ENCODE data around the gene ABCG2. TPM values are rescaled to one million over a fixed set of nuclear protein-coding genes. Genes with fewer than 3 reads are reported as not detected.

ABCG2 gene
- polyA plus RNA-seq, 4 donors, result 6.5 to 37.6 (median 23.6) TPM

GRCh38 chr4:88195328-88196012, 37.0 kb upstream of the ABCG2 start:
- peak overlapping the region in 2 of 3 donors; percentile 1 to 68 for H3K27ac ChIP-seq (ENCODE audit: low read depth in 1 of 3, low read length in 2 of 3)

GRCh38 chr4:88191404-88191803, 33.0 kb upstream of the ABCG2 start:
- Histone ChIP-seq H3K4me3 (ENCODE audit: low read depth in 1 of 3, low read length in 3 of 3) (no peak overlapping the region), H3K27me3 (ENCODE audit: control insufficient read depth in 3 of 3, insufficient read depth in 3 of 3, low read length in 3 of 3) (no peaks in the 10 kb centered on the region), H3K27ac (ENCODE audit: low read depth in 1 of 3, low read length in 2 of 3) (no peak overlapping the region), H3K36me3 (ENCODE audit: control insufficient read depth in 3 of 3, insufficient read depth in 2 of 3, low read depth in 1 of 3, low read length in 3 of 3) (no peaks in the 10 kb centered on the region), H3K4me1 (ENCODE audit: control insufficient read depth in 3 of 3, insufficient read depth in 2 of 3, low read depth in 1 of 3, low read length in 2 of 3) (peaks cover 2 to 10% (median 6%) of the 10 kb centered on the region in 3 donors), H3K9me3 (ENCODE audit: control insufficient read depth in 2 of 2, insufficient read depth in 1 of 2, low read depth in 1 of 2, low read length in 1 of 2) (no peaks in the 10 kb centered on the region)
- FAIRE-seq (no peak), DNase-seq (no peak)
- 48 to 64% (median 49%) methylated on average over 3 of the region's 3 CpGs for WGBS, 3 donors

More at GRCh38 chr4:88195328-88196012, 37.0 kb upstream of the ABCG2 start:
- WGBS, 3 donors, result 48 to 66% (median 58%) methylated on average over 8 of the region's 8 CpGs
- H3K4me1 ChIP-seq (ENCODE audit: control insufficient read depth in 3 of 3, insufficient read depth in 2 of 3, low read depth in 1 of 3, low read length in 2 of 3), result peaks cover 2 to 13% (median 3%) of the 10 kb centered on the region in 3 donors
- peak; percentile 42 to 75 for DNase-seq
- no peak overlapping the region for H3K4me3 ChIP-seq (ENCODE audit: low read depth in 1 of 3, low read length in 3 of 3)
- no peaks in the 10 kb centered on the region for H3K27me3 ChIP-seq (ENCODE audit: control insufficient read depth in 3 of 3, insufficient read depth in 3 of 3, low read length in 3 of 3)
- no peaks in the 10 kb centered on the region for H3K9me3 ChIP-seq (ENCODE audit: control insufficient read depth in 2 of 2, insufficient read depth in 1 of 2, low read depth in 1 of 2, low read length in 1 of 2)
- no peaks in the 10 kb centered on the region for H3K36me3 ChIP-seq (ENCODE audit: control insufficient read depth in 3 of 3, insufficient read depth in 2 of 3, low read depth in 1 of 3, low read length in 3 of 3)
- FAIRE-seq, result no peak

GRCh38 chr4:88189881-88190585, 31.6 kb upstream of the ABCG2 start:
- FAIRE-seq (no peak), DNase-seq (peak; percentile 15 to 21)
- WGBS, 3 donors, result 11 to 39% (median 30%) methylated on average over 3 of the region's 3 CpGs
- H3K27me3 ChIP-seq (ENCODE audit: control insufficient read depth in 3 of 3, insufficient read depth in 3 of 3, low read length in 3 of 3), result no peaks in the 10 kb centered on the region
- no peaks in the 10 kb centered on the region for H3K36me3 ChIP-seq (ENCODE audit: control insufficient read depth in 3 of 3, insufficient read depth in 2 of 3, low read depth in 1 of 3, low read length in 3 of 3)
- peaks cover 0 to 3% (median 0%) of the 10 kb centered on the region in 3 donors for H3K4me1 ChIP-seq (ENCODE audit: control insufficient read depth in 3 of 3, insufficient read depth in 2 of 3, low read depth in 1 of 3, low read length in 2 of 3)
- H3K4me3 ChIP-seq (ENCODE audit: low read depth in 1 of 3, low read length in 3 of 3), result no peak overlapping the region
- H3K9me3 ChIP-seq (ENCODE audit: control insufficient read depth in 2 of 2, insufficient read depth in 1 of 2, low read depth in 1 of 2, low read length in 1 of 2), result peaks cover 0 to 1% of the 10 kb centered on the region in 2 donors
- H3K27ac ChIP-seq (ENCODE audit: low read depth in 1 of 3, low read length in 2 of 3), result no peak overlapping the region

- Histone ChIP-seq H3K9me3 (ENCODE audit: control insufficient read depth in 2 of 2, insufficient read depth in 1 of 2, low read depth in 1 of 2, low read length in 1 of 2) (peaks cover 0 to 4% of the 10 kb centered on the region in 2 donors), H3K27me3 (ENCODE audit: control insufficient read depth in 3 of 3, insufficient read depth in 3 of 3, low read length in 3 of 3) (no peaks in the 10 kb centered on the region), H3K27ac (ENCODE audit: low read depth in 1 of 3, low read length in 2 of 3) (no peak overlapping the region), H3K36me3 (ENCODE audit: control insufficient read depth in 3 of 3, insufficient read depth in 2 of 3, low read depth in 1 of 3, low read length in 3 of 3) (no peaks in the 10 kb centered on the region), H3K4me3 (ENCODE audit: low read depth in 1 of 3, low read length in 3 of 3) (no peak overlapping the region), H3K4me1 (ENCODE audit: control insufficient read depth in 3 of 3, insufficient read depth in 2 of 3, low read depth in 1 of 3, low read length in 2 of 3) (peaks cover 0 to 3% (median 0%) of the 10 kb centered on the region in 3 donors)
- no peak for FAIRE-seq
- WGBS, 3 donors, result 56 to 80% (median 61%) methylated on average over 1 of the region's 1 CpG
- no peak for DNase-seq
Measured at GRCh38 chr4:88189418-88189738, 30.9 kb upstream of the ABCG2 start.

GRCh38 chr4:88188738-88189417, 30.4 kb upstream of the ABCG2 start:
- H3K4me3 ChIP-seq (ENCODE audit: low read depth in 1 of 3, low read length in 3 of 3), result no peak overlapping the region
- peaks cover 0 to 4% of the 10 kb centered on the region in 2 donors for H3K9me3 ChIP-seq (ENCODE audit: control insufficient read depth in 2 of 2, insufficient read depth in 1 of 2, low read depth in 1 of 2, low read length in 1 of 2)
- no peak overlapping the region for H3K27ac ChIP-seq (ENCODE audit: low read depth in 1 of 3, low read length in 2 of 3)
- H3K36me3 ChIP-seq (ENCODE audit: control insufficient read depth in 3 of 3, insufficient read depth in 2 of 3, low read depth in 1 of 3, low read length in 3 of 3), result no peaks in the 10 kb centered on the region
- DNase-seq, result peak in 1 of 2 donors; percentile 43
- H3K4me1 ChIP-seq (ENCODE audit: control insufficient read depth in 3 of 3, insufficient read depth in 2 of 3, low read depth in 1 of 3, low read length in 2 of 3), result peaks cover 0 to 3% (median 0%) of the 10 kb centered on the region in 3 donors
- no peak for FAIRE-seq
- WGBS, 3 donors, result 82 to 87% (median 87%) methylated on average over 6 of the region's 6 CpGs
- H3K27me3 ChIP-seq (ENCODE audit: control insufficient read depth in 3 of 3, insufficient read depth in 3 of 3, low read length in 3 of 3), result no peaks in the 10 kb centered on the region

GRCh38 chr4:88187766-88188165, 29.3 kb upstream of the ABCG2 start:
- FAIRE-seq (no peak), DNase-seq (no peak)
- Histone ChIP-seq H3K4me3 (ENCODE audit: low read depth in 1 of 3, low read length in 3 of 3) (no peak overlapping the region), H3K36me3 (ENCODE audit: control insufficient read depth in 3 of 3, insufficient read depth in 2 of 3, low read depth in 1 of 3, low read length in 3 of 3) (no peaks in the 10 kb centered on the region), H3K27ac (ENCODE audit: low read depth in 1 of 3, low read length in 2 of 3) (no peak overlapping the region), H3K9me3 (ENCODE audit: control insufficient read depth in 2 of 2, insufficient read depth in 1 of 2, low read depth in 1 of 2, low read length in 1 of 2) (peaks cover 0 to 4% of the 10 kb centered on the region in 2 donors), H3K27me3 (ENCODE audit: control insufficient read depth in 3 of 3, insufficient read depth in 3 of 3, low read length in 3 of 3) (no peaks in the 10 kb centered on the region), H3K4me1 (ENCODE audit: control insufficient read depth in 3 of 3, insufficient read depth in 2 of 3, low read depth in 1 of 3, low read length in 2 of 3) (peaks cover 0 to 3% (median 0%) of the 10 kb centered on the region in 3 donors)
- 87 to 100% (median 96%) methylated on average over 1 of the region's 1 CpG for WGBS, 3 donors

- H3K4me1 ChIP-seq (ENCODE audit: control insufficient read depth in 3 of 3, insufficient read depth in 2 of 3, low read depth in 1 of 3, low read length in 2 of 3), result peaks cover 0 to 3% (median 0%) of the 10 kb centered on the region in 3 donors
- peaks cover 0 to 4% of the 10 kb centered on the region in 2 donors for H3K9me3 ChIP-seq (ENCODE audit: control insufficient read depth in 2 of 2, insufficient read depth in 1 of 2, low read depth in 1 of 2, low read length in 1 of 2)
- no peaks in the 10 kb centered on the region for H3K36me3 ChIP-seq (ENCODE audit: control insufficient read depth in 3 of 3, insufficient read depth in 2 of 3, low read depth in 1 of 3, low read length in 3 of 3)
- FAIRE-seq, result no peak
- H3K27me3 ChIP-seq (ENCODE audit: control insufficient read depth in 3 of 3, insufficient read depth in 3 of 3, low read length in 3 of 3), result no peaks in the 10 kb centered on the region
- no peak overlapping the region for H3K27ac ChIP-seq (ENCODE audit: low read depth in 1 of 3, low read length in 2 of 3)
- no peak overlapping the region for H3K4me3 ChIP-seq (ENCODE audit: low read depth in 1 of 3, low read length in 3 of 3)
- no peak for DNase-seq
Measured at GRCh38 chr4:88185906-88186305, 27.5 kb upstream of the ABCG2 start.

GRCh38 chr4:88179261-88179660, 20.8 kb upstream of the ABCG2 start:
- Histone ChIP-seq H3K4me3 (ENCODE audit: low read depth in 1 of 3, low read length in 3 of 3) (no peak overlapping the region), H3K4me1 (ENCODE audit: control insufficient read depth in 3 of 3, insufficient read depth in 2 of 3, low read depth in 1 of 3, low read length in 2 of 3) (peaks cover 0 to 13% (median 1%) of the 10 kb centered on the region in 3 donors), H3K27ac (ENCODE audit: low read depth in 1 of 3, low read length in 2 of 3) (no peak overlapping the region), H3K27me3 (ENCODE audit: control insufficient read depth in 3 of 3, insufficient read depth in 3 of 3, low read length in 3 of 3) (no peaks in the 10 kb centered on the region), H3K9me3 (ENCODE audit: control insufficient read depth in 2 of 2, insufficient read depth in 1 of 2, low read depth in 1 of 2, low read length in 1 of 2) (peaks cover 0 to 5% of the 10 kb centered on the region in 2 donors), H3K36me3 (ENCODE audit: control insufficient read depth in 3 of 3, insufficient read depth in 2 of 3, low read depth in 1 of 3, low read length in 3 of 3) (no peaks in the 10 kb centered on the region)
- DNase-seq (no peak), FAIRE-seq (no peak)
- WGBS, 3 donors, result 93 to 99% (median 96%) methylated on average over 4 of the region's 4 CpGs
